GM10248 (cell line): Measurements from ENCODE around the gene CCDC148.

ENCODE experiments used
- CTCF ChIA-PET: fragments of 300-600 bp; sonication (Branson Sonifier 250); formaldehyde crosslinking; extraction: SDS; loops from one replicate; lab custom pipeline; 2021; ENCODE audit warnings: antibody characterized with exemption; lab: Yijun Ruan, JAX
- POLR2A ChIA-PET: fragments of 350-650 bp; sonication (Branson Sonifier 250); formaldehyde crosslinking; extraction: SDS; loops from one replicate; lab custom pipeline; 2020; ENCODE audit warnings: antibody characterized with exemption; lab: Yijun Ruan, JAX
- DNase-seq: peaks from one replicate; pipeline ENCODE4 v3.0.0; 2012; ENCODE audit errors: extremely low spot score
- TF ChIP-seq, protein P1 (sequence below): IDR thresholded peaks from 2 replicates; pipeline ENCODE4 v1.5.1; 2012; ENCODE audit warnings: mild to moderate bottlenecking, low read depth; ENCODE audit errors: extremely low read depth, missing control alignments, control extremely low read depth

CCDC148 gene

DNA sequence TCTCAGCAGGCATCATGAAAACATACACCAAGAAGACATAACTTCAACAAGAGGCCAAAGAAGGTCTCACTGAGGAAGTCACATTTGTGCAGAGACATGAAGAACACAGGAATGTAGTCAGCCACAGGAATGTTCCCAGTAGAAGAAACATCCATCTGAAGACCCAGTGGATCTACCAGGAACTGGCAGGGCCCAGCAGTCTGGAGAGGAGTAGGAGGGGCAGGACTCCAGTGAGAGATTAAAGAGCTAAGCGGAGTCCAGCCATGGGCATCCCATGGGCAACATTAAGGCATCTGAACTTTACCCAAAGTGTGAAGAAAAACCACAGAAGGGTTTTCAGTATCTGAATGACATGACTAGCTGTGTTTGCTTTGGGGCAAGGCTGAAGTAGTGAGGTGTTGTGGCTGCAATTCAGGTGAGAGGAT lies 251.8 kb downstream of the CCDC148 start:
- CTCF ChIA-PET, result interaction anchor here (2.5 to 3.6 kb wide), 2 partner anchors 9 to 12 kb away, joined by 13 to 14 read pairs; no protein-coding TSS in a partner anchor
- no peak for DNase-seq
- POLR2A ChIA-PET, result no interaction called here
- TF ChIP-seq, protein P1, sequence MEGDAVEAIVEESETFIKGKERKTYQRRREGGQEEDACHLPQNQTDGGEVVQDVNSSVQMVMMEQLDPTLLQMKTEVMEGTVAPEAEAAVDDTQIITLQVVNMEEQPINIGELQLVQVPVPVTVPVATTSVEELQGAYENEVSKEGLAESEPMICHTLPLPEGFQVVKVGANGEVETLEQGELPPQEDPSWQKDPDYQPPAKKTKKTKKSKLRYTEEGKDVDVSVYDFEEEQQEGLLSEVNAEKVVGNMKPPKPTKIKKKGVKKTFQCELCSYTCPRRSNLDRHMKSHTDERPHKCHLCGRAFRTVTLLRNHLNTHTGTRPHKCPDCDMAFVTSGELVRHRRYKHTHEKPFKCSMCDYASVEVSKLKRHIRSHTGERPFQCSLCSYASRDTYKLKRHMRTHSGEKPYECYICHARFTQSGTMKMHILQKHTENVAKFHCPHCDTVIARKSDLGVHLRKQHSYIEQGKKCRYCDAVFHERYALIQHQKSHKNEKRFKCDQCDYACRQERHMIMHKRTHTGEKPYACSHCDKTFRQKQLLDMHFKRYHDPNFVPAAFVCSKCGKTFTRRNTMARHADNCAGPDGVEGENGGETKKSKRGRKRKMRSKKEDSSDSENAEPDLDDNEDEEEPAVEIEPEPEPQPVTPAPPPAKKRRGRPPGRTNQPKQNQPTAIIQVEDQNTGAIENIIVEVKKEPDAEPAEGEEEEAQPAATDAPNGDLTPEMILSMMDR, result no peak

GRCh38 chr2:158202161-158202815 lies 254.3 kb downstream of the CCDC148 start:
- POLR2A ChIA-PET, result no interaction called here
- TF ChIP-seq, protein P1, result no peak
- CTCF ChIA-PET, result interaction anchor here (0.7 to 3.6 kb wide), 4 partner anchors 10 to 23 kb away, joined by 3 to 14 read pairs (median 9); no protein-coding TSS in a partner anchor
- no peak for DNase-seq

GRCh38 chr2:158199928-158200650 lies 256.5 kb downstream of the CCDC148 start:
- ChIA-PET POLR2A (no interaction called here), CTCF (no interaction called here)
- no peak for DNase-seq
- TF ChIP-seq, protein P1, result no peak

DNA sequence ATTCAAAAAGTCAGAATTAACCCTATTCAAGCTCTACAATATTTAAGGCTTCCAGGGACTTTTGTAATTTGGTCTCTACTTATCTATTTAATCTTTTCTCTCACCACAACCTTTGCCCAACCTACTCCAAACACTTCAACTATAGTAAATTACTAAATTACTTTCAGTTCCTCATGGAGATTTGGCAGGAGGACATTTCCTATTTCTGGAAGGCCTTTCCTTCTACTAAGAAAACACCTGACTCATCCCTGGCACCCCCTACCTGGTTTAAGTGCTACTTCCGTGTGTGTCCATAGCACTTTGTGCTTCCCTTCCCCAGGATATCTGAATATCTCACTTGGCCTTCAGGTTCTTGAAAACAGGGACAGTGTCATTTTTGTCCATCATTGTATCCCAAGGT lies 258.6 kb downstream of the CCDC148 start:
- ChIA-PET CTCF (no interaction called here), POLR2A (no interaction called here)
- TF ChIP-seq, protein P1, result no peak
- DNase-seq, result no peak

DNA sequence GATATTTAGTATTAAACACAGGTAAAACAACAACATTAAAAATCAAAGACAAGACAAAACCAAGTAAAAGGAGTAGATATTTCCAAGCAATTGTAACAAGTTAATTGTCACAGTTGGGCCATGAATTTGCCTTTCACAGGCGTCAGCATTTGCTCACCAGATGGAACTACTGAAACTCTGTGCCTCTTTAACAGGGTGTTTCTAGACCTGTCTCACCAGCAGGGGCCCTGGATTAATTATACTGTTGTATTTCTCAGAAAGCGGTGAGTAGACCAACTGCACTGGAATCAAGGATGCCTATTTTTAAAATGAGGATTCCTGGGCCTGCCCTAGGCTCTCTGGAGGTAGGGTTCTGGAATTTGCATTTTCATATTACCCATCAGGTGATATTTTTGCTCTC lies 262.3 kb downstream of the CCDC148 start:
- CTCF ChIA-PET, result no interaction called here
- DNase-seq, result no peak

More for the DNA sequence above, 262.3 kb downstream of the CCDC148 start:
- TF ChIP-seq, protein P1, result no peak
- POLR2A ChIA-PET, result no interaction called here
